ENCODE data around the gene TMCC3. TPM values are rescaled to one million over a fixed set of nuclear protein-coding genes. Genes with fewer than 3 reads are reported as not detected.

TMCC3 gene
- total and polyA plus RNA-seq, 2 experiments from 2014 or later, result 1.4 to 3.6 TPM

GRCh38 chr12:94525951-94526350 lies 124.4 kb downstream of the TMCC3 start:
- Mint-ChIP-seq H3K27me3 (ENCODE audit: insufficient read depth, low read depth, poor library complexity) (no peaks in the 10 kb centered on the region), H3K27ac (no peak overlapping the region), H3K4me1 (peaks cover 11% of the 10 kb centered on the region), H3K4me3 (no peak overlapping the region), H3K9me3 (no peaks in the 10 kb centered on the region; the same call in 2 of the 3 replicates), H3K36me3 (ENCODE audit: low read depth) (no peaks in the 10 kb centered on the region)
- no peak for DNase-seq (ENCODE audit: low spot score)
- Histone ChIP-seq H4K20me1 (replicated peaks; ENCODE audit: insufficient read depth) (no peaks in the 10 kb centered on the region), H3K27ac (ENCODE audit: low read depth) (no peak overlapping the region), H3K79me2 (replicated peaks; ENCODE audit: insufficient read depth) (no peaks in the 10 kb centered on the region), H3F3A (replicated peaks; ENCODE audit: low read depth) (no peaks in the 10 kb centered on the region), H3K4me2 (no peak overlapping the region), H3K36me3 (ENCODE audit: insufficient read depth) (no peaks in the 10 kb centered on the region), H3K9me2 (ENCODE audit: insufficient read depth) (no peaks in the 10 kb centered on the region), H3K4me1 (ENCODE audit: insufficient read depth) (peaks cover 7% of the 10 kb centered on the region; the same call in 1 of the 2 replicates), H2AFZ (peak overlapping the region; percentile 67), H3K27me3 (ENCODE audit: insufficient read depth) (no peaks in the 10 kb centered on the region), H3K4me3 (no peak overlapping the region)
- no peak for ATAC-seq
- TF ChIP-seq ZNF462 (CRISPR knock-in tag; IDR thresholded peaks at IDR 0.05) (no peak), CTCF (conservative IDR thresholded peaks at IDR 0.05; ENCODE audit: low read depth in 2 of 2) (no peak), REST (IDR thresholded peaks at IDR 0.05; ENCODE audit: unreplicated experiment) (no peak), ZNF331 (CRISPR knock-in tag; IDR thresholded peaks at IDR 0.05; ENCODE audit: low read depth) (no peak), EZH2 (IDR thresholded peaks at IDR 0.05; ENCODE audit: low read depth, unreplicated experiment) (no peak), POLR2AphosphoS5 (IDR thresholded peaks at IDR 0.05; ENCODE audit: low read depth) (no peak), NANOG (IDR thresholded peaks at IDR 0.05; ENCODE audit: borderline replicate concordance) (no peak)

Measured in GM23338 (cell line).